G401 (cell line): ENCODE results near the gene CTNNA1. TPM values are rescaled to one million over a fixed set of nuclear protein-coding genes. Genes with fewer than 3 reads are reported as not detected.
"Not testable (repeated sequence)": the region's sequence is repeated elsewhere in the genome, so short reads cannot be mapped to it uniquely, and the experiment has no call there.

Experiments used
- DNase-seq: peaks from one replicate; pipeline ENCODE4 v3.0.0-alpha.2; 2015; ENCODE audit warnings: low spot score
- in situ Hi-C: cut with HindIII; loops from 2 replicates; pipeline ENCODE4 v1.10.0; 2016; ENCODE audit warnings: low sequenced_read_pairs, mixed read lengths
- total RNA-seq: library from RNA; depleted of rRNA; stranded (reverse); fragments of >200 nt; shearing (Covaris generic); gene quantifications from 2 replicates; pipeline ENCODE4 v1.2.3, GENCODE V29; 2014

CTNNA1 gene
- total RNA-seq, 1 experiment from 2014 or later: 229 TPM

DNA sequence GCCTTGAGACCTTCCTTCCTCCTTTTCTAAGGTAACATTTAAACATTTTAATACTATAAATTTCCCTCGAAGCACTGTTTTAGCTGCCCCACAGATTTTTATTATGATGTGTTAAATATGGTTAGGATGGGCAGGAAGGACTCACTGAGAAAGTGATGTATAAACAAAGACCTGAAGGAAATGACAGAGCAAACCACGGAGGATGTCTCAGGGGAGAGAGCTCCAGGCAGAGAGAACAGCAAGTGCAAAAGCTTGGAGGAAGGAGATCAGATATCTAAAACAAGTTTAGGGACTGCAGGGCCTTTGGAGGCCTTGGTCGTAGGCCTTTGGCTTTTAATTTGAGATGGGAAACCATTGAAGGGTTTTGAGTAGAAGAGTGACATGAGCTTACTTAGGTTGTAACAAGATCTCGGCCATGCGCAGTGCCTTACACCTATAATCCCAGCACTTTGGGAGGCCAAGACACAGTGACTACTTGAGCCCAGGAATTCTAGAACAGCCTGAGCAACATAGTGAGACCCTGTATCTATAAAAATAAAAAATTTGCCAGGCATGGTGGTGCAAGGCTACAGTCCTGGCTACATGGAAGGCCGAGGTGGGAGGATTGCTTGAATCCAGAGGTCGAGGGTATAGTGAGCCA is 157.4 kb downstream of the CTNNA1 start:
- in situ Hi-C loops: no loop called here
- no peak for DNase-seq

DNA sequence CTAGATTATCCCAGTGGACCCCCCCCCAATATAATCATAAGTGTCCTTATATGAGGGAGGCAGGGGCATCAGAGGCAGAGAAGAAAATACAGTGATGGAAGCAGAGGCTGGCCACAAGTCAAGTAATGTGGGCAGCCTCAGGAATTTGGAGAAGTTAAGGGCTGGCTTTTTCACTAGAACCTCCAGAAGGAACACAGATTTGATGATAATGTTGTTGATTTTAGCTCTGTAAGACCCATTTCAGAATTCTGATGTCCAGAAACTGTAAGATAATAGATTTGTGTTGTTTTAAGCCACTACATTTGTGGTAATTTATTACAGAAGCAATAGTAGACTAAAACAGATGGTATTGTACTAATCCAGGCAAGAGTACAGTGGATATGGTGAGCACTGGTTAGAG is 158.2 kb downstream of the CTNNA1 start:
- DNase-seq: no peak
- in situ Hi-C loops: no loop called here

DNA sequence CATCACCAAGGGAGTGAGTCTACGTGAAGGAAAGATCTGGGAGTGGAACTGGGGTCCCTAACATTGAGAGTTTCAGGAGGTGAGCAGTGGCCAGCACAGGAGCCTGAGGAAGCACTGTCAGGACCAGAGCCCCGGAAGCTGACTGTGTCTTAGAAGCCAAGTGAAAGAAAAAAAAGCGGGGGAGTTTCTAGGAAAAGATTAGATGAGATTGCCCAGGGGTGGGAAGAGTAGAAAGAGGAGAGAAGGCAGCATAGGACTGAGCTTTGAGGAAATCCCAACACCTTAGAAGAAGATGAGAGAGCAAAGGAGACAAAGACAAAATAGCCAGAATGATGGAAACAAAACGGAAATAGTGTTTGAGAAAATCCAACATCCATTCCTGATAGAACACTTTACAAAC is 158.9 kb downstream of the CTNNA1 start:
- in situ Hi-C loops: no loop called here
- no peak for DNase-seq

DNA sequence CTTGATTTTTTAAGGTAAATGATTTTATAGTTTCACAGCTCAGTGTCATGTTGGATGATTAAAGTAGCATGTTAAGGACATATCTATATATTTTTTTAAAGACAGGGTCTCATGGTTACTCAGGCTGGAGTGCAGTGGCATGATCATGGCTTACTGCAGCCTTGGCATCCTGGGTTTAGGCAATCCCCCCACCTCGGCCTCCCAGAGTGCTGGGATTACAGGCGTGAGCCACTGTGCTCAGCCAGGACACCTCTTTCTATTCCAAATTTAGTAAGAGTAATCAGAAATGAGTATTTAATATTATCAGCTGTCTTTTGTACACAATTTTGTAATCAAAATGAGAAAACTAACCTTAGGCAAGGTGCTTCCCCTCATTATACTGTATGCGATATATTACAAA is 160.5 kb downstream of the CTNNA1 start:
- no peak for DNase-seq
- in situ Hi-C loops: no loop called here

DNA sequence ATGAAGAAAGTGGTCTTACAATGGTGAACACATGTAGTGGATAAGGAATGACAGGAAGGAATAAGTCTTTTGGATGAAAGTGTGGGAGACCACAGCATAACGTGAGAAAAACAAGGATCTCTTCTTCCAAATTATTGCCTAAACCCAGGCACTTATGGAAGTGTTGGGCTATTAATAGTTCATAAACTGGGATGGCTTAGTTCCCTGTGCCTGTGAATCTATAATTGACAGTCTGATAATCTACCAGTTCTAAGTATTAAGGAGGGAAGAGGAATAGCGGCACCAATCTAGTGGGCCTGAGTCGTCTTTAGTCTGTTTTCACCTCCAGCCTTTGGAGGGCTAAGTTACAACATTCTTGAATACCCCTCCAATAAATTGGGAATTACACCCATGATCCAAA is 161.1 kb downstream of the CTNNA1 start:
- in situ Hi-C loops: no loop called here
- DNase-seq: no peak

DNA sequence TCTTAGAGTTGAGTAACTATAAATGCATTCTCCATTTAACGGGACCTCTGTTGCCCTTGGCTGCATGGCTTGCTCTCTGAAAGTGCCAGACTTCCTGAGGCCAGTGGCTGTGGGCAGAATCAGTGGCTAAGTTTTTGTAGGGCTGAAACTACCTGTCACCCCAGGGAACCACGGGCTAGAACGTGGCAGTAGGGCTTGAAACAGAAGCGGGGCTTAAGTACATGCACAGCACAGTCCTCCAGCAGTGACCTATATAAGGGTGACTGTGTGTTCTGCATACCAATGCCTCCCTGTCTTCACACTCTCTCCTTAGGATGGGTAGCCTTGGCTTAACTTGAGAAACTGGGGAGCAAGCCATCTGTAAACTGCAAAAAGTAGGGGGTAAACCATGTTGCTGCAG is 165.5 kb downstream of the CTNNA1 start:
- in situ Hi-C loops: no loop called here
- DNase-seq: peak; percentile 41

DNA sequence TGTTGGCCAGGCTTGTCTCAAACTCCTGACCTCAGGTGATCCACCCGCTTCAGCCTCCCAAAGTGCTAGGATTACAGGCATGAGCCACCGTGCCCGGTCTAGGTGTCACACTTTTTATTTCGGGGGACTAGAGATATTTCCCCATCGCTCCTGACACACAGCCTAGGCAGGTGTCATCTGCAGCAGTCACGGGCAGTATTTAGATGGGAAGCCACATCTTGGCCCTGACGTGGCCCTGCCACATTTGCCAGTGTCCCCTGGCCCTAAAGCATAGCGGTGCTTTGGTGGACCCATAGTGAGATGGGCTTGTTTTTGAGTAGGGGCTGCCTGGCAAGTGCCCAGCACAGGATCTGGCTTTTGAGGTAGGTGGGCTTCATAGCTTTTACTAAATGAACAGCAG is 167.0 kb downstream of the CTNNA1 start:
- no peak for DNase-seq
- in situ Hi-C loops: no loop called here

DNA sequence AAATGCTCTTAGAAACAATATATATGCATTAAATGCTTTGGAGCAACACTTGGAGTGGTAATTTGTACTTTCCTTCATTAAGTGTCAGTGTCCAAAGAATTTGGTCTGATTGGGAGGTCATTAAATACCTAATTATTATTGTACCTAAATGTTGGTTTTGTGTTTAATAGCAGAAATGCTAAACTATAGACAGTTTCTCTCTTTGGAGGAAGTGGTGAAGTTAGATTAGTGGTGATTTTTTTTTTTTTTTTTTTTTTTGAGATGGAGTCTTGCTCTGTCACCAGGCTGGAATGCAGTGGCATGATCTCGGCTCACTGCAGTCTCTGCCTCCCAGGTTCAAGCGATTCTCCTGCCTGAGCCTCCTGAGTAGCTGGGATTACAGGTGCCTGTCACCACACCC is 168.1 kb downstream of the CTNNA1 start:
- DNase-seq, in situ Hi-C loops: not testable (repeated sequence)

DNA sequence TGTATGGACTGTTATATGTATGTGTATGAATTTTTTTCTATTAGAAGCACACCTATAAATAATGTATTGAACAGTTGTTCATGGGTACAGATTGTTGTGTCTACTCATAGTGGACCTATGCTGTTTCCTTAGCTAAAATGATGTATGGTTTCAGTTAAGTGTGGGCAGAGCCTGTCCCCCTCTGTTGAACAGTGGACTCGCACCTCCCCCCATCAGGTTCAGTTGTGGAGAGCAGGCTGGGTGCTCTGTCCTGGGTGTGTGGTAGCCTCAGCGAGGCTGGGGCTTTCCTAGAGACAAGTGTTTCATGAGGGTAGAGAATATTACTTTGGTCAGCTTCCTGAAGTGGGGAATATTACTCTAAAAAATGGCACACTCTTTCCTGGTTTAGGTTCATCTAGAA is 169.3 kb downstream of the CTNNA1 start:
- in situ Hi-C loops: no loop called here
- DNase-seq: no peak

DNA sequence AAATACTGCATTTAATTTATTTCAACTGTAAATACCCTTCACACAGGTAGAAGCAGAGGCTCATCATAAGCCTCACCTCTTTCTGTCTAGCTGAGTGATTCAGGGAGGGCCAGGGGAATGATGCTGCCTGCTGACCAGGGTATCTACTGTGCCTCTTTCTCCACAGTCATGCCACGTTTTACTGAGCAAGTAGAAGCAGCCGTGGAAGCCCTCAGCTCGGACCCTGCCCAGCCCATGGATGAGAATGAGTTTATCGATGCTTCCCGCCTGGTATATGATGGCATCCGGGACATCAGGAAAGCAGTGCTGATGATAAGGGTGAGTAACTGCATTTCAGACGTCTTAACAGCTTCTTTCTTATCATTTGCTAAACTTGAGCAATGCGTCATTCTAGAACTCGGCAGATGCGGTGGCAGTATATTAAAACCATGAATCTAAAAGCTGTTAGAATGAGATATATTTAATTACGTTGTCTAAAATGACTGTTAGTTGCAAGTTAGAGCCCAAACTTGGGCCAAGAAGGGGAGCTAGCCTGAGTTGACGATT is 171.9 kb downstream of the CTNNA1 start:
- no peak for DNase-seq
- in situ Hi-C loops: no loop called here

DNA sequence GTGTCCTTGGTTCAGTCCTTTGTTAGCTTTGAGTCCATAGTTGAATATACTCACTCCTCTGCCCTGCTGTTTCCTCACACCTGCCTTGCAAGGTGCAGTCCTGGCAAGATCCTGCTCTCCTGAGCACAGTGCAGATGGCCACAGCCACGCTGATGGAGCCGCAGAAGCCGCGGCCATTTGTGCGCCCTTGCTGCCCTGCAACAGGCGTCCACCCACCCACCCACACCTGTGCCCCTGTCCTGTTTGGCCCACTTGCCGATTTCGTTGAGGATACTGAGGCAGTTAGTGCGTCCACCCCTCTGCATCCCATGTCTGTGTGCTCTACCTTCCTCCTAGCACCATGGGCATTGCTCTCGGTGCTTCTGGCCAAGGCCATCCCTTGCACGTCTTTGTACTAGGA is 173.0 kb downstream of the CTNNA1 start:
- DNase-seq: no peak
- in situ Hi-C loops: no loop called here

DNA sequence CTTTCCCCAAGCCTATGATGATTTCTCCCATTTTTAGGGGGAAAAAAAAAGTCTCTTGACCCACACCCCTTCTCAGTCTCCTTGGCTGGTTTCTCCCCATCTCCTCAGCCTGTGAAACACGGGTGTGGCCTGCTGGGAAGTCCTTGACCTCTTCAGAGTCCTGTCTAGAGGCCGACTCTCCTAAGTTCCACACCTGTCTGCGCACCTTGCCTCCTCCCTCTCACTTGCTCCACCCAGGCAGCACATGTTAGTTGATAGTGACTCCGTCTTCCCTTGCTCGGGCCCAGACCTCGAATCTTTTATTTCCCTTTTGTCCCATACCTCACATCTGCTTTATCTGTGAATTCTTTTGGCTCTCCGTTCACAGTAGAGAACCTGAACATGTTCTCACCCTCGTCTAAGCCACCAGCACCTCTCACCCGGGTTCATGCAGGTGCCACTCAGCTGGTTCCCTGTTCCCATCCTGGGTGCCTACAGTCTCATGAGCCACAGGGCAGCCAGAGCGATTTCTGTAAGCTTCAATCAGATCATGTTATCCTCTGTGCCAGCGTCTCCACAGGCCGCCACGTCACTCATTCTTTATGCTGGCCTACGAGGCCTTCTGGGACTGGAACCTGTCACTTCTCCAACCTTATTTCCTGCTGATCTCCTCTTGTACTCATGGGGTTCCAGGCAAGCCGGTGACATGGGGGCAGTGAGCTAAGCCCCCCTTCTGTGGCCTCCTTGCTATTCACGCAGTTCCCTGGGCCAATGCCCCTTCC is 173.6 kb downstream of the CTNNA1 start:
- in situ Hi-C loops: no loop called here
- DNase-seq: no peak

DNA sequence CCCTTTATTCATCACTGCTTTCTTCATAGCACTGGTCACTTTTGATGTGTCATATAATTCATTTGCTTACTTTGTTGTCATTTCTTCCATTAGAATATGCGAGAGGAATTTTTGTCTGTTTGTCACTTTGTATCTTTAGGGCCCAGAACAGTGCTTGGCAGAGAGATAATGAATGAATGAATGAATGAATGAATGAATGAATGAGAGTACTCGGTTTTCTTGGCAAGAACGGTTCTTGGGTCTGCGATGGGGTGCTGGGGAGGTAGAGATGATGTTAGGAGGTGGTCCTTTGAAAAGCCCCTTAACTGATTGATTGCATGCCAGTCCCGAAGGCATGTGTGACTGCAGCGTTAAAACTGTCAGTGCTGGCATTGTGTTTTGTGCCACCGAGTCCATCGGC is 174.3 kb downstream of the CTNNA1 start:
- in situ Hi-C loops: no loop called here
- DNase-seq: no peak

DNA sequence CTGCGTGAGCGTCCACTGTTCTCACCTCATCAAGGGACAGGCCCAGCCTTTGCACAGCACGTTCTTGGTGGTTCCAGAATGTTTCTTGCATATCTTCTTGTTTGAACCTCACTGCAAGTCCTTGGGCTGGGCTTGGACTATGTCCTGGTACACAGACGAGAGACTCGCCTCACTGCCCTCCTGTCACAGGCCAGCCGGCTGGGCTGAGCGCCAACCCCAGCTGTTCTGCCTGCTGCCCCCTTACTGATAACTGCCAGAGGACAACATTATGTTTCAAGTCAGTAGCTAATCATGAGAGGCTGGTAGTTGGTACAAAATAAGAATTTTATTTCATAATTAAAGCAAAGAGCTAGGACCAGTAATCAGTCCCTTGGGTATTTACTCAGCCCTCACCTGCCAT is 174.8 kb downstream of the CTNNA1 start:
- in situ Hi-C loops: no loop called here
- DNase-seq: peak; percentile 80

DNA sequence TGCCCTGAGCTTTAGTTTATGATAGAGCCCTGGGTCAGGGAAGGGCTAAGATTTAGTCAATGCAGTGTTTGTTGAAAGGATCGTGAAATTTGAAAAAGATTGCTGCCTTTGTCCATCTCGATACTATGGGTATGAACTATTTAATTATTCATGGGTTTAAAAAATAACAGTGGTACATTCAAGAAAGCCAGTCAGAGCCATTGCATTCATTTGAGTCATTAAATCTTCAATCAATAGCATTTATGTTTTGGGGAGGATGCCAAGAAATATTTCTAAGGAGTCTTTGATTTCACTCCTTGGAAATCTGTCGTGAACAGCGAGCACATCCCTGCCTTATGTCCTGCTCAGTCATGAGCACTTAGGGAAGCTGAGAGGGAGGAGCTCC is 176.3 kb downstream of the CTNNA1 start:
- in situ Hi-C loops: no loop called here
- no peak for DNase-seq

DNA sequence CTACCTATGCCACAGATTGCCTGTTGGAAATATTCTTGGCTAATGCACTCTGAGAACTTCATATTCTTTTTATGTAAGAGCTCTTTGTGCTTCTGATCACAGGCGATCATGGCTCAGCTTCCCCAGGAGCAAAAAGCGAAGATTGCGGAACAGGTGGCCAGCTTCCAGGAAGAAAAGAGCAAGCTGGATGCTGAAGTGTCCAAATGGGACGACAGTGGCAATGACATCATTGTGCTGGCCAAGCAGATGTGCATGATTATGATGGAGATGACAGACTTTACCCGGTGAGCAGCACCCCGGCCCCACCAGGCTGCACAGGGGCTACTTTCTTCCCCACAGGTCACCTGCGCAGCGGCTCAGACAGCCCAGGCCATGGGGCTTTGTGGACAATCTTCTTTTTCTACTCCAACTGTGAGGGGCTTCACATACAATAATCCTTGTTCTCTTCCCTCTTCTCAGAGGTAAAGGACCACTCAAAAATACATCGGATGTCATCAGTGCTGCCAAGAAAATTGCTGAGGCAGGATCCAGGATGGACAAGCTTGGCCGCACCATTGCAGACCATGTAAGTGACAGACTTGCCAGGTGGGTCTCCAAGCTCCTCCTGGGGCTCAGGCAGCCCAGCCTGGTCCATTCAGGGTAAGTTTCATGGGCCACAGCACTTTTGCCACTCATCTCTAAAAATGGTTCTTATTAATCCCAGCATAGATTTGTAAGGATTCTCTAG is 177.3 kb downstream of the CTNNA1 start:
- in situ Hi-C loops: loop anchor here (5.0 kb wide), 1 partner anchor 33 kb away; no protein-coding TSS in a partner anchor
- DNase-seq: no peak

DNA sequence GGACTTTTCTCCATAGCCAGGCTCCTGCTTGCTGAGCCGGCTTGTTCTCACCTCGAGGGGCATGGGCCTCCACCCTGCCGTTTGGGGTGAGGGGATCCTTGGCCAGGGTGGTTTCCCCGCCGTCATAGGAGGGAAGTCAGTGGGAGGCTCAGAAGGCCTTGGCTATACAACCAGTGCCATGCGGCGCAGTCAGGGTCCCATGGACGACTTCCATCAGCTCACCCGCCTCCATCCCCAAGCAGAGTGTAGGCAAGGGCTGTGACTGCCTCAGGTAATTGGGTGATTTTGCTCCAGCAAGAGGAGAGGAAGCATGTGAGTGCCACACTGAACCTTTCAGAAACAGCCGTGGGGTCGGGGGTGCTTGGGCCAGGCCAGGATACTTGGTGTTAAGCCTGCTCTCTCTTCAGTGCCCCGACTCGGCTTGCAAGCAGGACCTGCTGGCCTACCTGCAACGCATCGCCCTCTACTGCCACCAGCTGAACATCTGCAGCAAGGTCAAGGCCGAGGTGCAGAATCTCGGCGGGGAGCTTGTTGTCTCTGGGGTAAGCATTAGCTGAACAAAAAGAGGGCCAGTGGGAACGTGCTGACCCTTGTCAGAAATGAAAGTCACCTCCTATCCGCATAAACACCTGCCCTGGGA is 179.1 kb downstream of the CTNNA1 start:
- no peak for DNase-seq
- in situ Hi-C loops: loop anchor here (5.0 kb wide), 1 partner anchor 35 kb away; no protein-coding TSS in a partner anchor

DNA sequence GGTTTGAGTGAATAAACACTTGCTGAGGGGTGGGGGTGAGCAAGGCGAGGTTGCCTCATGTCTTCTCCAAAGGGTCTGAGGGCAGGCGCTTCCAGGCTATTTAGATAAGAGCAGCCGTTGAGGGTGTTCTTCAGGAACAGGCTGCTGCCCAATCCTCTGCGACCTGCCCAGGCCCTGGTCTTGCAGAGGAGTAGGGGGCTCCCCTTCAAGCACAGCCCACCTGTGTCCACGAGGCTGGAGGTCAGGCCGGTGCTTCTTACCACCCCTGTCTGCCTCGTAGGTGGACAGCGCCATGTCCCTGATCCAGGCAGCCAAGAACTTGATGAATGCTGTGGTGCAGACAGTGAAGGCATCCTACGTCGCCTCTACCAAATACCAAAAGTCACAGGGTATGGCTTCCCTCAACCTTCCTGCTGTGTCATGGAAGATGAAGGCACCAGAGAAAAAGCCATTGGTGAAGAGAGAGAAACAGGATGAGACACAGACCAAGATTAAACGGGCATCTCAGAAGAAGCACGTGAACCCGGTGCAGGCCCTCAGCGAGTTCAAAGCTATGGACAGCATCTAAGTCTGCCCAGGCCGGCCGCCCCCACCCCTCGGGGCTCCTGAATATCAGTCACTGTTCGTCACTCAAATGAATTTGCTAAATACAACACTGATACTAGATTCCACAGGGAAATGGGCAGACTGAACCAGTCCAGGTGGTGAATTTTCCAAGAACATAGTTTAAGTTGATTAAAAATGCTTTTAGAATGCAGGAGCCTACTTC is 180.5 kb downstream of the CTNNA1 start:
- in situ Hi-C loops: loop anchor here (5.0 kb wide), 1 partner anchor 36 kb away; no protein-coding TSS in a partner anchor
- DNase-seq: no peak

DNA sequence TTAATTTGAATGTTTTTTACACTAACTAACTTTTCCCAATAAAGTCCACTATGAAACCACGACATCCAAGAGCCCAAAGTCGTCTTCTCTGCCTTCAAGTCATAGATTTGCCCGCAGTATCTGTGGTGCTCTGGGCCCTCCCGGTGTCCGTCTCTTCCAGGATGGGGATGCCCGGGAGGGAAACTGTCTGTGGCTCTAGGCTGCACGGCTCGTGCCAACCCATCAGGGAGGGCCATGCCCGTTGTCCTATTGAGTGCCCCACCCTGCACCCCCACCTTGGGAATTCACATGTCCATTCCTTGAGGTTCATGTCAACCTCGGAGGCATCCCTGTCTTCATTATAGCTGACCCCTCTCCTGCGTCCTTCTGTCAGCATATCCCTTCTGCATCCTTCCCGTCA is 181.7 kb downstream of the CTNNA1 start:
- no peak for DNase-seq
- in situ Hi-C loops: loop anchor here (5.0 kb wide), 1 partner anchor 38 kb away; no protein-coding TSS in a partner anchor
